NT2/D1 (cell line): ENCODE data around the gene GALNT1.

Experiments
- YY1 ChIP-seq: IDR thresholded peaks from 2 replicates; pipeline ENCODE4 v1.6.1; 2011; ENCODE audit not compliant: insufficient read length, insufficient read depth
- ZNF274 ChIP-seq: IDR thresholded peaks from 2 replicates; pipeline ENCODE4 v1.6.1; 2011; ENCODE audit warnings: mild to moderate bottlenecking, low read depth, low read length

- TF ChIP-seq ZNF274 (no peak), YY1 (no peak)
Measured at GRCh38 chr18:35710581-35710980, 129.0 kb downstream of the GALNT1 start.
